ENCODE data around the gene SDHAF1. TPM values are rescaled to one million over a fixed set of nuclear protein-coding genes. Genes with fewer than 3 reads are reported as not detected.

Gene SDHAF1
- total and polyA plus RNA-seq, 2 donors (not counting 3 experiments of a cell fraction or from before 2014, with no cell fraction given): 10.3 to 16.2 TPM

DNA sequence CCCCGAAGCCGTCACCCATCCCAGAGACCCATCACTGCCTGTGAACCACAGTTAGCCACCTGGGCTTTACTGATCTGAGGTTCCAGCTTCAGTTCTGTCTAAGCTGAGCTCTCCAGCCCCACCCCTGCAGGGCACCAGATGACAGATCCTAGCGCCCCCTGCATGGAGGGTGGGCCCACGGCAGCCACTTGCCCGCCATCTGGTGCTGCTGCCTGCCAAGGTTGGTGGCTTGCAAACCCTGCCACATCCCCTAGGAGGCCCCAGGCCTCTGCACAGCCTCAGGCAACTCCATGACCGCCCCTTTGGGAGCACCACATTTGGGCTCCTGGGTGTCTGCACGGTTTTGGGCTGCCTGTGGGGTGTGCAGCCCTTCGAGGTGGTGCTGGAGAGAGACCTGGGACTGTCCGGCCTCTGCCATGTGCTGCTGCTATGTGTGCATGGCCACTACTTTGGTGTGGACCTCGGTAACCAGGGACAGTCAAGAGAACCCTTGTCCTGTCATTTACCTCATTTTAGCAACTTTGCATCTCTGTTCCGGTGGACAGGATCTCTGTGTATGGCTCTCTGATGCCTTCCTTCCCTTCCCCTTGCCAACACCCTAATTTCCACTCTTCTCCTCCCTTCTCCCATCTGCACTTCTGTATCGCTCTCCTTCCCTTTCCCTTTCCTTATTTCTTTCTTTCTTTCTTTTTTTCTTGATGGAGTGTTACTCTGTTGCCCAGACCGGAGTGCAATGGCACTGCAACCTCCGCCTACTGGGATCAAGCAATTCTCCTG is 17.4 kb upstream of the SDHAF1 start:
- Histone ChIP-seq H3K9me3 (replicated peaks; ENCODE audit: control insufficient read depth, insufficient read depth, low read length) (no peaks in the 10 kb centered on the region), H3K79me2 (ENCODE audit: control insufficient read depth, insufficient read depth, low read length) (no peaks in the 10 kb centered on the region), H3K4me1 (ENCODE audit: control insufficient read depth, extremely low read depth, insufficient read depth, low read length) (no peaks in the 10 kb centered on the region), H3K27me3 (ENCODE audit: control insufficient read depth in 2 of 2, insufficient read depth in 2 of 2, low read length in 2 of 2) (no peaks in the 10 kb centered on the region), H3K9me1 (replicated peaks; ENCODE audit: control insufficient read depth, extremely low read depth, insufficient read depth, low read length) (no peaks in the 10 kb centered on the region), H2AFZ (ENCODE audit: low read depth, low read length) (no peak overlapping the region), H3K4me3 (replicated peaks in 1 of 3; ENCODE audit: insufficient read depth in 1 of 3, low read depth in 1 of 3, low read length in 3 of 3) (no peak overlapping the region), H3K36me3 (ENCODE audit: control insufficient read depth in 2 of 2, extremely low read depth in 1 of 2, insufficient read depth in 2 of 2, low read length in 2 of 2) (no peaks in the 10 kb centered on the region), H3K4me2 (ENCODE audit: insufficient read depth, low read length) (no peak overlapping the region), H3K27ac (ENCODE audit: insufficient read depth, low read depth, low read length) (no peak overlapping the region), H4K20me1 (replicated peaks; ENCODE audit: control insufficient read depth, extremely low read depth, insufficient read depth, low read length) (no peaks in the 10 kb centered on the region), H3K9ac (replicated peaks; ENCODE audit: extremely low read depth, insufficient read depth, low read length) (no peak overlapping the region)
- DNase-seq (ENCODE audit: low read depth, low spot score) (no peak), FAIRE-seq (no peak)
- POLR2A ChIA-PET: no interaction called here
- no TSS peak for BruUV-seq (replicated peaks)
- dilution Hi-C loops (cut with MboI; ENCODE audit: extremely low pct_ligation_motif_present, low sequenced_read_pairs): no loop called here
- TF ChIP-seq JUN (IDR thresholded peaks at IDR 0.05; ENCODE audit: borderline replicate concordance, insufficient read depth, insufficient read length, low read depth) (no peak), POLR2AphosphoS5 (IDR thresholded peaks at IDR 0.05; ENCODE audit: insufficient read depth, low read depth, low read length) (no peak), MYC (IDR thresholded peaks at IDR 0.05; ENCODE audit: low read depth, low read length) (no peak), EZH2 (IDR thresholded peaks at IDR 0.05; ENCODE audit: borderline replicate concordance, low read depth, low read length, severe bottlenecking) (no peak), FOS (IDR thresholded peaks at IDR 0.05; ENCODE audit: borderline replicate concordance, insufficient read depth, low read length) (no peak)
- TF ChIP-seq, protein P1, sequence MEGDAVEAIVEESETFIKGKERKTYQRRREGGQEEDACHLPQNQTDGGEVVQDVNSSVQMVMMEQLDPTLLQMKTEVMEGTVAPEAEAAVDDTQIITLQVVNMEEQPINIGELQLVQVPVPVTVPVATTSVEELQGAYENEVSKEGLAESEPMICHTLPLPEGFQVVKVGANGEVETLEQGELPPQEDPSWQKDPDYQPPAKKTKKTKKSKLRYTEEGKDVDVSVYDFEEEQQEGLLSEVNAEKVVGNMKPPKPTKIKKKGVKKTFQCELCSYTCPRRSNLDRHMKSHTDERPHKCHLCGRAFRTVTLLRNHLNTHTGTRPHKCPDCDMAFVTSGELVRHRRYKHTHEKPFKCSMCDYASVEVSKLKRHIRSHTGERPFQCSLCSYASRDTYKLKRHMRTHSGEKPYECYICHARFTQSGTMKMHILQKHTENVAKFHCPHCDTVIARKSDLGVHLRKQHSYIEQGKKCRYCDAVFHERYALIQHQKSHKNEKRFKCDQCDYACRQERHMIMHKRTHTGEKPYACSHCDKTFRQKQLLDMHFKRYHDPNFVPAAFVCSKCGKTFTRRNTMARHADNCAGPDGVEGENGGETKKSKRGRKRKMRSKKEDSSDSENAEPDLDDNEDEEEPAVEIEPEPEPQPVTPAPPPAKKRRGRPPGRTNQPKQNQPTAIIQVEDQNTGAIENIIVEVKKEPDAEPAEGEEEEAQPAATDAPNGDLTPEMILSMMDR (IDR thresholded peaks at IDR 0.05; ENCODE audit: extremely low read depth in 1 of 2, insufficient read depth in 1 of 2, low read depth in 1 of 2, low read length in 2 of 2): no peak
- CTCF ChIA-PET: no interaction called here
- intact Hi-C loops (cut with micrococcal nuclease): no loop called here
